ENCODE results near the gene AP3B1. TPM values are rescaled to one million over a fixed set of nuclear protein-coding genes. Genes with fewer than 3 reads are reported as not detected.
"Not testable (repeated sequence)": the region's sequence is repeated elsewhere in the genome, so short reads cannot be mapped to it uniquely, and the experiment has no call there.

AP3B1 gene
- total and polyA plus RNA-seq, 9 donors = 32.5 to 48.1 (median 36.8) TPM

DNA sequence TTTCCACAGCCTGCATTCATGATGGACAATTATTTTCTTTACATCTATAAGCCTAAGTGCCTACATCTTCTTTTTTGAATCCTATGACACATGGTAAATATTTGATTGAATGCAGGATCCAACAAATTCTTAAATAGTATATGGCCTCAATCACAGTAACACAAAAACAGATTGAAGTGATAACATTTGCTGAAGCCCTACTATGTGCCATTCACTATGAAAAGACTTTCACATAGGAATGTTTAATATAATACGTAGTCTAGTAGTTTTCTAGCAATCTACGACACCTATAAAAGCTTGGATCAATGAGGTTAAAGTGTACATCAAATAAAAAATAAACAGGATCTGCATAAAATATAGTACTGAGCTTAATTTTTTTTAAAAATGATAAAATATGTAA, 231.0 kb downstream of the AP3B1 start:
- Histone ChIP-seq H3K36me3 (ENCODE audit: control insufficient read depth, insufficient read depth, low read length) (no peaks in the 10 kb centered on the region), H3K27ac (ENCODE audit: low read length) (no peak overlapping the region), H3K9me3 (replicated peaks; ENCODE audit: control insufficient read depth, low read depth, low read length) (peaks cover 7% of the 10 kb centered on the region), H3K4me1 (ENCODE audit: control insufficient read depth, insufficient read depth, low read length) (no peaks in the 10 kb centered on the region), H3K4me3 (ENCODE audit: low read length) (no peak overlapping the region), H3K27me3 (ENCODE audit: control insufficient read depth, insufficient read depth, low read length) (no peaks in the 10 kb centered on the region)
- no peak for DNase-seq
- no CpG with 5 or more reads among the region's 2 CpGs for WGBS (ENCODE audit: insufficient coverage)

DNA sequence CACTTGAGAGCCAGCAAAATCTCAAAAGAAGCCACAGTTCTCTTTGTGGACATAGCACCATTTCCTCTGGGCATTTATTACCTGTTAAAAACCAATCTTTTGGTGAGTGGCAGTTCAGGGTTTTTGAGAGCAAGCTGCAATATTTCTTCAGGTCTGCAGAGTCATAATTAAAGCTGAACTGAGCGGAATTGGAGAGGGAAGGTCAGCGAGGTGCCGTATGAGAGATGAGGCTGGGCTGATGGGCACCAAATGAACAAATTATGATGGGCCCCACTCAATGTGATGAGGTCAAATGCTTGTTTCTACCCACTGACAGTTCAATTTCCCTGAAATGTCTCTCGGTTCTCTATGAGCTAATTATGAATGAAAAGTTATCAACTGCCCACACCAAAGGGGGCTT, 231.9 kb downstream of the AP3B1 start:
- 65% methylated on average over 2 of the region's 4 CpGs for WGBS (ENCODE audit: insufficient coverage)
- H3K27ac ChIP-seq (ENCODE audit: low read length) = no peak overlapping the region
- no peak overlapping the region for H3K4me3 ChIP-seq (ENCODE audit: low read length)
- no peaks in the 10 kb centered on the region for H3K27me3 ChIP-seq (ENCODE audit: control insufficient read depth, insufficient read depth, low read length)
- H3K36me3 ChIP-seq (ENCODE audit: control insufficient read depth, insufficient read depth, low read length) = no peaks in the 10 kb centered on the region
- no peak for DNase-seq
- H3K4me1 ChIP-seq (ENCODE audit: control insufficient read depth, insufficient read depth, low read length) = no peaks in the 10 kb centered on the region
- no peaks in the 10 kb centered on the region for H3K9me3 ChIP-seq (replicated peaks; ENCODE audit: control insufficient read depth, low read depth, low read length)

DNA sequence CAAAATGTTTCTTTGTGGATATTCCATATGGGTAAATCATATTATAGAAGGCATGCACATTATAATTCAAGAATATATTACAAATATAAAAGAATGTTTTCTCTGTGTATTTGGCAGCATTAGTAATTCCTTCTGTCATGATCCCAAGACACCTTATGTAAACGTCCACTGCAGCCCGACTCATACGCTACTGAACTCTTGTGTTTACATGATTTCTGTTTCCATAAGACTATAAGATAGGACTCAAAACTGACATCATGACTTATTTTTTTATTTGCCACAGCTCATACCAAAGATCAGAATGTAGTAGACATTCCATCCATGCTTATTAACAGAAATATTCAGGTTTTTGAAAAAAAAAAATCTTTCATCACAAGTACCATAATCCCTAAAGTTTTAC, 234.1 kb downstream of the AP3B1 start:
- H3K36me3 ChIP-seq (ENCODE audit: control insufficient read depth, insufficient read depth, low read length) = no peaks in the 10 kb centered on the region
- DNase-seq = peak; percentile 4
- no CpG with 5 or more reads among the region's 3 CpGs for WGBS (ENCODE audit: insufficient coverage)
- no peaks in the 10 kb centered on the region for H3K9me3 ChIP-seq (replicated peaks; ENCODE audit: control insufficient read depth, low read depth, low read length)
- no peaks in the 10 kb centered on the region for H3K27me3 ChIP-seq (ENCODE audit: control insufficient read depth, insufficient read depth, low read length)
- H3K4me3 ChIP-seq (ENCODE audit: low read length) = no peak overlapping the region
- H3K4me1 ChIP-seq (ENCODE audit: control insufficient read depth, insufficient read depth, low read length) = no peaks in the 10 kb centered on the region
- H3K27ac ChIP-seq (ENCODE audit: low read length) = no peak overlapping the region

DNA sequence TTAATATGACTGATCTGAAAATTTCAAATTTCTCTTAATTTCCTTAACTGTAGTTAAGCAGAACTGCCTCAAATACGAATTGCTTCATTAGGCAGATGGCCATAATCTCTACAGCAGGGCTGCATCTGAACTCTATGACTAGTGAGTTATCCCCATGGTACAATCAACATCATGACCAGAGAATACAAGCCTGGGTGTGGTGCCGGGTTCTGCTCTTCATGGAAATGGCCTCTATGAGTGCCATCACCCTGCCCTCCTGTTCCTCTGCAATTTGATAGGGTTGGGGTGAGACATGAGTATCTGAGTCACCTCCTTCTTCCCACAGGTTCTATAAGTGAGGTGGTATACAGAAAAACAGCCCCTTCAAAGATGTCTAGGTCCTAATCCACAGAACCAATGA, 235.9 kb downstream of the AP3B1 start:
- Histone ChIP-seq H3K36me3 (ENCODE audit: control insufficient read depth, insufficient read depth, low read length) (no peaks in the 10 kb centered on the region), H3K4me1 (ENCODE audit: control insufficient read depth, insufficient read depth, low read length) (no peaks in the 10 kb centered on the region), H3K27ac (ENCODE audit: low read length) (no peak overlapping the region), H3K9me3 (replicated peaks; ENCODE audit: control insufficient read depth, low read depth, low read length) (no peaks in the 10 kb centered on the region), H3K4me3 (ENCODE audit: low read length) (no peak overlapping the region), H3K27me3 (ENCODE audit: control insufficient read depth, insufficient read depth, low read length) (no peaks in the 10 kb centered on the region)
- no peak for DNase-seq
- 67% methylated on average over 1 of the region's 2 CpGs for WGBS (ENCODE audit: insufficient coverage)

DNA sequence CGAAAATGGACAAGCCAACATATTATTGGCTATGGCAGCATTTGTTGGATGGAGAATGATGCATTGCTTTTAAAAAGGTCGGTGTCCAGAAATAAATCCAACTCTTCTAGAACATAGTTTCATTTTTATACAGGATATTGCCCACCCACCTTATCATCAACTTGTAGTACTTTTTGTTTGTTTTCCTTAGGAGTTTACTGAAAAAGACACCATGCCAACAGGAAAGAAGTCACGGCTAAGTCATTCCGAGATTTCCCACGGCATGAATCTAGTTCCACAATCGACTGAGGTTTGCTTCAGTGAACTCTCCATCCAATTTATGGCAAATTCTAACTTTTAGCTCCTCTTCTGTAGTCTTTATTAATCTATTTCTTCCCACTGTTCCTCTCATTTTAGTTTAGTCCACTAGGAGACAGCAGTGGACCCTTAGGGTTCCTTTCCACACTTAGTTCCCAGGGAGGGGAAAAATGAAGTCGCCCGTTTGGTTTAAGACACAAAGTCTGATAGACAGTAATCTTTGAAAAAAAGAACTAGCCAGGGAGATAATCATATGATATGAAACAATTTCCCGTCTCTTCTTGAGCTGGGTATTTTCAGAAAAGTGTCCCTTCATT, 237.5 kb downstream of the AP3B1 start:
- Histone ChIP-seq H3K4me3 (ENCODE audit: low read length) (no peak overlapping the region), H3K9me3 (replicated peaks; ENCODE audit: control insufficient read depth, low read depth, low read length) (no peaks in the 10 kb centered on the region), H3K36me3 (ENCODE audit: control insufficient read depth, insufficient read depth, low read length) (no peaks in the 10 kb centered on the region), H3K4me1 (ENCODE audit: control insufficient read depth, insufficient read depth, low read length) (no peaks in the 10 kb centered on the region), H3K27ac (ENCODE audit: low read length) (no peak overlapping the region), H3K27me3 (ENCODE audit: control insufficient read depth, insufficient read depth, low read length) (no peaks in the 10 kb centered on the region)
- 79% methylated on average over 4 of the region's 9 CpGs for whole genome bisulfite sequencing (ENCODE audit: insufficient coverage)
- DNase-seq = no peak

DNA sequence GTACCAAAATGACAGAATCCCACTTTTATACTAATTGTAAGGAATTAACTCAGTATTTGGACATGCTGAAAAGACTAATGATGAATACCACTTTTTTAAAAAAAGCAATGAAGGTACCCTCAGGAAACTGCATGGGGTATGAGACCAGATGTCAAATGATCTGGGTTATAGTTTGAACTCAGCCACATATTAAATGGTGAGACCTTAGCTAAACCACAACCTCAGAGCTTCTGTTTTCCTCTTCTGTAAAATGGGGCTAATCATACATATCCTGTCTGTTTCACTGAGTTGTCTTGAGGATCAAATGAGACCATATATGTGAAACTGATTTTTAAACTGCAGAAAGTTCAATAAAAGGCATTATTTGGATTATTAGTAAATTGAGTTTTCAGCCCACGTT, 238.4 kb downstream of the AP3B1 start:
- no peak for DNase-seq
- H3K27ac ChIP-seq (ENCODE audit: low read length) = no peak overlapping the region
- no peaks in the 10 kb centered on the region for H3K27me3 ChIP-seq (ENCODE audit: control insufficient read depth, insufficient read depth, low read length)
- no peaks in the 10 kb centered on the region for H3K36me3 ChIP-seq (ENCODE audit: control insufficient read depth, insufficient read depth, low read length)
- H3K4me3 ChIP-seq (ENCODE audit: low read length) = no peak overlapping the region
- WGBS (ENCODE audit: insufficient coverage) = no CpG with 5 or more reads among the region's 1 CpG
- no peaks in the 10 kb centered on the region for H3K9me3 ChIP-seq (replicated peaks; ENCODE audit: control insufficient read depth, low read depth, low read length)
- H3K4me1 ChIP-seq (ENCODE audit: control insufficient read depth, insufficient read depth, low read length) = no peaks in the 10 kb centered on the region

DNA sequence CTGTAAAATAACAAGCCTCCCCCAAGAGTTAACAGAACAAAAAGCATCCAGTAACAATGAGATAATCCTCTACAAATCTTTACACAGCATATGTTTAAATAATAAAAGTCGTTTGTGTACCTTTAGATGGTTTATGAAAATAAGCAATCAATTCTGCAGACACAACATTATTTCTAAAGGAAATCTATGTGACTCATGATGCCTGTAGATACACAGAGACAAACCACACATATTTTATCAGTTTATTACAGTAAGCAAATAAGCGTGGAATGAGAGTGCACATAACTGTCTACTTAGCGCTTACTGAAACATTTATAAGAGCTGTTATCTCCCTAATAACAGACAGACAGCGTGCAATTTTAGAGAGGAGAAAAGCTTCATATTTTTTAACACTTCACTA, 243.6 kb downstream of the AP3B1 start:
- H3K36me3 ChIP-seq (ENCODE audit: control insufficient read depth, insufficient read depth, low read length) = peaks cover 2% of the 10 kb centered on the region
- H3K4me3 ChIP-seq (ENCODE audit: low read length) = no peak overlapping the region
- no peaks in the 10 kb centered on the region for H3K27me3 ChIP-seq (ENCODE audit: control insufficient read depth, insufficient read depth, low read length)
- WGBS (ENCODE audit: insufficient coverage) = no CpG with 5 or more reads among the region's 4 CpGs
- H3K27ac ChIP-seq (ENCODE audit: low read length) = no peak overlapping the region
- no peaks in the 10 kb centered on the region for H3K9me3 ChIP-seq (replicated peaks; ENCODE audit: control insufficient read depth, low read depth, low read length)
- no peak for DNase-seq
- no peaks in the 10 kb centered on the region for H3K4me1 ChIP-seq (ENCODE audit: control insufficient read depth, insufficient read depth, low read length)

DNA sequence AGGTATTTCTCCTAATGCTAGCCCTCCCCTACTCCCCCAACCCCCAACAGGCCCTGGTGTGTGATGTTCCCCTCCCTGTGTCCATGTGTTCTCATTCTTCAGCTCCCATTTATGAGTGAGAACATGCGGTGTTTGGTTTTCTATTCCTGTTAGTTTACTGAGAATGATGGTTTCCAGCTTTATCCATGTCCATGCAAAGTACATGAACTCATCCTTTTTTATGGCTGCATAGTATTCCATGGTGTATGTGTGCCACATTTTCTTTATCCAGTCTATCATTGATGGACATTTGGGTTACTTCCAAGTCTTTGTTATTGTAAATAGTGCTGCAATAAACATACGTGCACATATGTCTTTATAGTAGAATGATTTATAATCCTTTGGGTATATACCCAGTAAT, 247.7 kb downstream of the AP3B1 start:
- not testable (repeated sequence) for H3K27ac ChIP-seq (ENCODE audit: low read length); H3K27me3 ChIP-seq (ENCODE audit: control insufficient read depth, insufficient read depth, low read length); H3K4me3 ChIP-seq (ENCODE audit: low read length); H3K4me1 ChIP-seq (ENCODE audit: control insufficient read depth, insufficient read depth, low read length); H3K9me3 ChIP-seq (replicated peaks; ENCODE audit: control insufficient read depth, low read depth, low read length); H3K36me3 ChIP-seq (ENCODE audit: control insufficient read depth, insufficient read depth, low read length); DNase-seq
- no CpG with 5 or more reads among the region's 2 CpGs for WGBS (ENCODE audit: insufficient coverage)

DNA sequence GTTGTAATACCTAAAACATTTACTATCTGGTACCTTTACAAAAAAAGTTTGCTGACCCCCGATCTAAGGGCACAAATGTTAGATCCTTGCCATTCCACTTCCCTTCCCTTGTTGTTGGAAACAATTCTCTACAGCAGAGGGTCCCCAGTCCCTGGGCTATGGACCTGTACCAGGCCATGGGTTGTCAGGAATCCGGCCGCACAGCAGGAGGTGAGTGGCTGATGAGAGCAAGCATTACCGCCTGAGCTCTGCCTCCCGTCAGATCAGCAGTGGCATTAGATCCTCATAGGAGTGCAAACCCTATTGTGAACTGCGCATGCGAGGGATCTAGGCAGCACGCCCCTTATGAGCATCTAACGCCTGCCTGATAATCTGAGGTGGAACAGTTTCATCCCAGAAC, 248.5 kb downstream of the AP3B1 start:
- Histone ChIP-seq H3K4me1 (ENCODE audit: control insufficient read depth, insufficient read depth, low read length) (no peaks in the 10 kb centered on the region), H3K36me3 (ENCODE audit: control insufficient read depth, insufficient read depth, low read length) (peaks cover 7% of the 10 kb centered on the region), H3K9me3 (replicated peaks; ENCODE audit: control insufficient read depth, low read depth, low read length) (no peaks in the 10 kb centered on the region), H3K4me3 (ENCODE audit: low read length) (no peak overlapping the region), H3K27me3 (ENCODE audit: control insufficient read depth, insufficient read depth, low read length) (no peaks in the 10 kb centered on the region), H3K27ac (ENCODE audit: low read length) (no peak overlapping the region)
- no peak for DNase-seq
- 93% methylated on average over 9 of the region's 9 CpGs for whole genome bisulfite sequencing (ENCODE audit: insufficient coverage)

DNA sequence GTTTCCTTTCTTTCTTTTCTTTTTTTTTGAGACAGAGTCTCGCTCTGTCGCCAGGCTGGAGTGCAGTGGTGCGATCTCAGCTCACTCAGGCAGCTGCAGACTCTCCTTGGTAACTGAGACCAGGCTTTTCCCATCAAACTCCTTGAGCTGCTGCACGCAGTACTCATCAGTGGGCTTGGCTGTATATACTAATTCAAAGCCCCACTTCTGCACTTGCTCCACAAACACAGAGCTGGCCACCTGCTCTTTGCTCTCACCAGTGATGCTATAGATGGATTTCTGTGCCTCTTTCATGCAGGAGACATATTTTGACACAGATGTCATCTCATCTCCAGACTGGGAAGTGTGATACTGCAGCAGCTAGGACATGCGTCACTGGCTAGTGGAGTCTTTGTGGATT, 252.7 kb downstream of the AP3B1 start:
- H3K4me3 ChIP-seq (ENCODE audit: low read length) = no peak overlapping the region
- no peak for DNase-seq
- H3K9me3 ChIP-seq (replicated peaks; ENCODE audit: control insufficient read depth, low read depth, low read length) = no peaks in the 10 kb centered on the region
- 83% methylated on average over 4 of the region's 5 CpGs for WGBS (ENCODE audit: insufficient coverage)
- H3K27ac ChIP-seq (ENCODE audit: low read length) = no peak overlapping the region
- H3K27me3 ChIP-seq (ENCODE audit: control insufficient read depth, insufficient read depth, low read length) = no peaks in the 10 kb centered on the region
- H3K4me1 ChIP-seq (ENCODE audit: control insufficient read depth, insufficient read depth, low read length) = no peaks in the 10 kb centered on the region
- peaks cover 7% of the 10 kb centered on the region for H3K36me3 ChIP-seq (ENCODE audit: control insufficient read depth, insufficient read depth, low read length)

DNA sequence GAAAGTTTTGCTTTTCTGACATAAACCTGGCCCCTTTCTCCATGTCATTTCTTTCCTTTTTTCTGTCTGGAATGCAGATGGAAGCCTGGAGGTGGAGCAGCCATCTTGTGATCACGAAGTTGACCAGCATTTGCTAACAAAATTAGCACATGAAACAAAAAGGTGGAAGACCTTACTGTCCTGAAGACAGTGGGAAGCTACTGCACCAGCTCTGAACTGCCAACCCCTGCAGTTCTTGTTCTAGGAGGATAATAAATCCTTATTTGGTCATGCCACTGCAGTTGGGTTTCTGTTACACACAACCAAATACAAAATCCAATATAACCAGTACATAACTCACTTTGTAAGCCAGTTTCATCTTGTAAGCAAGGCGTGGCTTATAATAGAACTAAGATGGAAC, 269.0 kb downstream of the AP3B1 start:
- Histone ChIP-seq H3K9me3 (replicated peaks; ENCODE audit: control insufficient read depth, low read depth, low read length) (no peaks in the 10 kb centered on the region), H3K27me3 (ENCODE audit: control insufficient read depth, insufficient read depth, low read length) (no peaks in the 10 kb centered on the region), H3K4me3 (ENCODE audit: low read length) (no peak overlapping the region), H3K4me1 (ENCODE audit: control insufficient read depth, insufficient read depth, low read length) (no peaks in the 10 kb centered on the region), H3K36me3 (ENCODE audit: control insufficient read depth, insufficient read depth, low read length) (no peaks in the 10 kb centered on the region), H3K27ac (ENCODE audit: low read length) (no peak overlapping the region)
- DNase-seq = no peak
- WGBS (ENCODE audit: insufficient coverage) = no CpG with 5 or more reads among the region's 2 CpGs
